ENCODE data around the gene BEND4.

Gene BEND4

DNA sequence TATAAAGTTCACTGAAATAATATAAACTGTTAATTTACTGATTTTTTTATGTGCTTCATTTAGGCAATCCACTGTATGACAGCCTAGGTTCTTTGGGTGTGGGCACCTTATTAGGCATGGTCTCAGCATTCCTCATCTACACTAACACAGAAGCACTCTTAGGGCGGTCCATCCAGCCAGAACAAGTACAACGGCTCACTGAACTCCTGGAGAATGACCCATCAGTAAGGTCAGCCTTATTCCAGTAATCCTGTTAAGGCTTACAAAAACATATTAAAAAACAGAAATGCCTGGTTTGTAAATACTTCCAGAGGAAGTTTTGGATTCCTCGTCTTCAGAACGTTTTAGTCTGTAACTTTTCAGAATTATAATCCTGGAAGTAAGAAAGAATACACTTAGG is 82.0 kb downstream of the BEND4 start:
- DNase-seq (ENCODE audit: low read depth), result no peak
- TF ChIP-seq CTCF (IDR thresholded peaks at IDR 0.05; ENCODE audit: low read depth, low read length, missing control alignments), result no peak
- H3K4me3 ChIP-seq (ENCODE audit: low read depth, low read length), result no peak overlapping the region

GRCh38 chr4:42067264-42067663 is 85.2 kb downstream of the BEND4 start:
- DNase-seq (ENCODE audit: low read depth), result no peak
- no peak overlapping the region for H3K4me3 ChIP-seq (ENCODE audit: low read depth, low read length)
- TF ChIP-seq CTCF (IDR thresholded peaks at IDR 0.05; ENCODE audit: low read depth, low read length, missing control alignments), result no peak

- no peak overlapping the region for H3K4me3 ChIP-seq (ENCODE audit: low read depth, low read length)
- no peak for TF ChIP-seq CTCF (IDR thresholded peaks at IDR 0.05; ENCODE audit: low read depth, low read length, missing control alignments)
- DNase-seq (ENCODE audit: low read depth), result no peak
These were observed 86.1 kb downstream of the BEND4 start for GRCh38 chr4:42066402-42066801.
